NCI-H1105 (cell line): ENCODE data around the gene RRP1B.
"Not testable (repeated sequence)": the region's sequence is repeated elsewhere in the genome, so short reads cannot be mapped to it uniquely, and the experiment has no call there.

Experiments
- DNase-seq: peaks from one replicate; lab custom pipeline; 2025; lab: John Stamatoyannopoulos, UW

RRP1B gene

GRCh38 chr21:43697758-43698643 is 38.6 kb downstream of the RRP1B start:
- no peak for DNase-seq

GRCh38 chr21:43699492-43699777 is 40.1 kb downstream of the RRP1B start:
- not testable (repeated sequence) for DNase-seq

- no peak for DNase-seq
Observed at GRCh38 chr21:43699933-43700599, 40.7 kb downstream of the RRP1B start.

- no peak for DNase-seq
Observed at GRCh38 chr21:43701936-43702784, 42.8 kb downstream of the RRP1B start.

GRCh38 chr21:43702785-43703034 is 43.4 kb downstream of the RRP1B start:
- DNase-seq, result no peak

- no peak for DNase-seq
Observed at GRCh38 chr21:43703035-43703880, 43.9 kb downstream of the RRP1B start.

GRCh38 chr21:43707462-43707861 is 48.1 kb downstream of the RRP1B start:
- DNase-seq, result no peak

- no peak for DNase-seq
Observed at GRCh38 chr21:43708745-43709381, 49.5 kb downstream of the RRP1B start.

- no peak for DNase-seq
Observed at GRCh38 chr21:43712268-43712942, 53.0 kb downstream of the RRP1B start.

GRCh38 chr21:43713123-43713522 is 53.8 kb downstream of the RRP1B start:
- not testable (repeated sequence) for DNase-seq

GRCh38 chr21:43716376-43717165 is 57.2 kb downstream of the RRP1B start:
- no peak for DNase-seq

- no peak for DNase-seq
Observed at GRCh38 chr21:43717166-43717853, 58.0 kb downstream of the RRP1B start.

- DNase-seq, result no peak
Observed at GRCh38 chr21:43717967-43718871, 58.9 kb downstream of the RRP1B start.

- peak; percentile 72 for DNase-seq
Observed at GRCh38 chr21:43718872-43719747, 59.8 kb downstream of the RRP1B start, which contains the start of gene PDXK. Gene PDXK, plus strand, starts transcription at chr21:43719129. Its CDS starts 166 bp downstream, at chr21:43719295.

GRCh38 chr21:43719748-43720538 is 60.6 kb downstream of the RRP1B start:
- no peak for DNase-seq

- no peak for DNase-seq
Observed at GRCh38 chr21:43720539-43721166, 61.3 kb downstream of the RRP1B start.
